ENCODE measurements around the gene AGAP1.

The AGAP1 gene

GRCh38 chr2:235506997-235507615 lies 13.3 kb downstream of the AGAP1 start:
- in situ Hi-C loops (cut with HindIII; ENCODE audit: low pct_ligation_motif_present, low sequenced_read_pairs): no loop called here
- no peaks in the 10 kb centered on the region for H3K36me3 ChIP-seq (replicated peaks)
- no peaks in the 10 kb centered on the region for H3K27me3 ChIP-seq (replicated peaks)
- DNase-seq: no peak
- no peak overlapping the region for H3K27ac ChIP-seq
- TF ChIP-seq CTCF (IDR thresholded peaks at IDR 0.05; ENCODE audit: low read depth, low read length, missing control alignments): no peak
- no peak overlapping the region for H3K4me3 ChIP-seq (ENCODE audit: low read depth, low read length)

- in situ Hi-C loops (cut with HindIII; ENCODE audit: low pct_ligation_motif_present, low sequenced_read_pairs): no loop called here
- no peak for TF ChIP-seq CTCF (IDR thresholded peaks at IDR 0.05; ENCODE audit: low read depth, low read length, missing control alignments)
- DNase-seq: no peak
- H3K4me3 ChIP-seq (ENCODE audit: low read depth, low read length): no peak overlapping the region
- H3K27me3 ChIP-seq (replicated peaks): no peaks in the 10 kb centered on the region
- no peak overlapping the region for H3K27ac ChIP-seq
- H3K36me3 ChIP-seq (replicated peaks): no peaks in the 10 kb centered on the region
These were observed 14.1 kb downstream of the AGAP1 start for GRCh38 chr2:235507928-235508327.

- in situ Hi-C loops (cut with HindIII; ENCODE audit: low pct_ligation_motif_present, low sequenced_read_pairs): no loop called here
- H3K4me3 ChIP-seq (ENCODE audit: low read depth, low read length): no peak overlapping the region
- DNase-seq: no peak
- H3K27ac ChIP-seq: no peak overlapping the region
- no peaks in the 10 kb centered on the region for H3K36me3 ChIP-seq (replicated peaks)
- no peak for TF ChIP-seq CTCF (IDR thresholded peaks at IDR 0.05; ENCODE audit: low read depth, low read length, missing control alignments)
- H3K27me3 ChIP-seq (replicated peaks): no peaks in the 10 kb centered on the region
These were observed 14.7 kb downstream of the AGAP1 start for GRCh38 chr2:235508371-235509160.

GRCh38 chr2:235510318-235510717 lies 16.5 kb downstream of the AGAP1 start:
- no peak overlapping the region for H3K27ac ChIP-seq
- no peaks in the 10 kb centered on the region for H3K27me3 ChIP-seq (replicated peaks)
- H3K4me3 ChIP-seq (ENCODE audit: low read depth, low read length): no peak overlapping the region
- H3K36me3 ChIP-seq (replicated peaks): no peaks in the 10 kb centered on the region
- no peak for TF ChIP-seq CTCF (IDR thresholded peaks at IDR 0.05; ENCODE audit: low read depth, low read length, missing control alignments)
- in situ Hi-C loops (cut with HindIII; ENCODE audit: low pct_ligation_motif_present, low sequenced_read_pairs): no loop called here
- DNase-seq: no peak

- no peaks in the 10 kb centered on the region for H3K36me3 ChIP-seq (replicated peaks)
- no peak for TF ChIP-seq CTCF (IDR thresholded peaks at IDR 0.05; ENCODE audit: low read depth, low read length, missing control alignments)
- in situ Hi-C loops (cut with HindIII; ENCODE audit: low pct_ligation_motif_present, low sequenced_read_pairs): no loop called here
- H3K27me3 ChIP-seq (replicated peaks): no peaks in the 10 kb centered on the region
- no peak overlapping the region for H3K4me3 ChIP-seq (ENCODE audit: low read depth, low read length)
- DNase-seq: peak; percentile 64
- no peak overlapping the region for H3K27ac ChIP-seq
These were observed 17.4 kb downstream of the AGAP1 start for GRCh38 chr2:235511187-235511661.

All from brain microvascular endothelial cell (primary cell).